Thymus (tissue), 11 donors: ENCODE measurements around the gene SEC14L2. TPM values are rescaled to one million over a fixed set of nuclear protein-coding genes. Genes with fewer than 3 reads are reported as not detected.
"Not testable (repeated sequence)": the region's sequence is repeated elsewhere in the genome, so short reads cannot be mapped to it uniquely, and the experiment has no call there.

Experiments
- DNase-seq, 9 donors: peaks; one replicate each; pipeline ENCODE4 v3.0.0-alpha.2; 2013; ENCODE audit warnings: low spot score in 9 of 9, low read depth in 6 of 9, missing footprints in 1 of 9
- H3K27ac ChIP-seq, 2 donors: one replicate each; pipeline ENCODE4 v1.5.1; 2013; ENCODE audit warnings: control low read depth in 1 of 2, low read depth in 1 of 2, low read length in 1 of 2, mild to moderate bottlenecking in 1 of 2, moderate library complexity in 1 of 2
- H3K27me3 ChIP-seq, 2 donors: one replicate each; pipeline ENCODE4 v1.5.1; 2013; ENCODE audit warnings: low read length in 1 of 2; ENCODE audit not compliant: control insufficient read depth in 2 of 2, insufficient read depth in 1 of 2
- H3K36me3 ChIP-seq, 2 donors: one replicate each; pipeline ENCODE4 v1.5.1; 2013; ENCODE audit warnings: low read length in 1 of 2, mild to moderate bottlenecking in 1 of 2, moderate library complexity in 1 of 2; ENCODE audit not compliant: control insufficient read depth in 2 of 2, insufficient read depth in 2 of 2
- H3K4me1 ChIP-seq, 2 donors: one replicate each; pipeline ENCODE4 v1.5.1; 2013; ENCODE audit warnings: low read length in 2 of 2; ENCODE audit not compliant: control insufficient read depth in 2 of 2, insufficient read depth in 2 of 2
- H3K4me3 ChIP-seq, 2 donors: one replicate each; pipeline ENCODE4 v1.5.1; 2013; ENCODE audit warnings: low read length in 2 of 2, control low read depth in 1 of 2, mild to moderate bottlenecking in 1 of 2
- H3K9me3 ChIP-seq, 2 donors: one replicate each; pipeline ENCODE4 v1.5.1; 2013; ENCODE audit warnings: low read length in 1 of 2, mild to moderate bottlenecking in 1 of 2; ENCODE audit not compliant: control insufficient read depth in 2 of 2, insufficient read depth in 1 of 2
- whole genome bisulfite sequencing: extraction: QIAGEN DNeasy Blood & Tissue Kit; methylation state at CpG from one replicate; pipeline ENCODE4 v1.1.7; 2013; 5-methylcytosine and 5-hydroxymethylcytosine counted together
- polyA plus RNA-seq: library from polyadenylated mRNA; stranded (reverse); fragments of 200-250 nt; gene quantifications from one replicate; pipeline ENCODE4 v1.2.3, GENCODE V29; 2013
- total RNA-seq: library from RNA; stranded (reverse); fragments of 120-200 nt; gene quantifications from one replicate; pipeline ENCODE4 v1.2.4, GENCODE V29; 2013
- donor health status: healthy.

SEC14L2 gene
- total and polyA plus RNA-seq, 2 donors: 6.2 to 7.2 TPM

- DNase-seq: no peak
Measured at GRCh38 chr22:30452861-30453260, 56.0 kb downstream of the SEC14L2 start.

GRCh38 chr22:30453731-30454510 lies 57.1 kb downstream of the SEC14L2 start:
- no peaks in the 10 kb centered on the region for H3K36me3 ChIP-seq
- H3K4me3 ChIP-seq: no peak overlapping the region
- no peaks in the 10 kb centered on the region for H3K4me1 ChIP-seq
- H3K27ac ChIP-seq: no peak overlapping the region
- H3K9me3 ChIP-seq: peaks cover 0 to 4% of the 10 kb centered on the region in 2 donors
- 74% methylated on average over 6 of the region's 6 CpGs for WGBS
- peak in 3 of 9 donors; percentile 22 to 49 (median 27) for DNase-seq
- H3K27me3 ChIP-seq: peaks cover 0 to 2% of the 10 kb centered on the region in 2 donors

More at GRCh38 chr22:30452861-30453260, 56.0 kb downstream of the SEC14L2 start:
- Histone ChIP-seq H3K27me3 (peaks cover 0 to 4% of the 10 kb centered on the region in 2 donors), H3K36me3 (no peaks in the 10 kb centered on the region), H3K4me1 (no peaks in the 10 kb centered on the region), H3K27ac (no peak overlapping the region), H3K4me3 (no peak overlapping the region), H3K9me3 (peaks cover 0 to 4% of the 10 kb centered on the region in 2 donors)
- 90% methylated on average over 6 of the region's 6 CpGs for WGBS

GRCh38 chr22:30455075-30455840 lies 58.4 kb downstream of the SEC14L2 start:
- DNase-seq: peak in 1 of 9 donors; percentile 24
- Histone ChIP-seq H3K4me3 (no peak overlapping the region), H3K4me1 (no peaks in the 10 kb centered on the region), H3K9me3 (peaks cover 0 to 4% of the 10 kb centered on the region in 2 donors), H3K27me3 (peaks cover 0 to 2% of the 10 kb centered on the region in 2 donors), H3K36me3 (no peaks in the 10 kb centered on the region), H3K27ac (no peak overlapping the region)
- 89% methylated on average over 8 of the region's 8 CpGs for WGBS

GRCh38 chr22:30457981-30458380 lies 61.2 kb downstream of the SEC14L2 start:
- no peak for DNase-seq
- Histone ChIP-seq H3K4me1 (no peaks in the 10 kb centered on the region), H3K9me3 (peaks cover 0 to 4% of the 10 kb centered on the region in 2 donors), H3K27me3 (no peaks in the 10 kb centered on the region), H3K4me3 (no peak overlapping the region), H3K27ac (no peak overlapping the region), H3K36me3 (no peaks in the 10 kb centered on the region)
- WGBS: 86% methylated on average over 8 of the region's 8 CpGs

GRCh38 chr22:30459181-30460052 lies 62.6 kb downstream of the SEC14L2 start:
- H3K4me3 ChIP-seq: no peak overlapping the region
- peak in 4 of 9 donors; percentile 26 to 59 (median 42) for DNase-seq
- H3K36me3 ChIP-seq: no peaks in the 10 kb centered on the region
- WGBS: 80% methylated on average over 4 of the region's 4 CpGs
- H3K9me3 ChIP-seq: peaks cover 0 to 4% of the 10 kb centered on the region in 2 donors
- no peaks in the 10 kb centered on the region for H3K27me3 ChIP-seq
- no peaks in the 10 kb centered on the region for H3K4me1 ChIP-seq
- no peak overlapping the region for H3K27ac ChIP-seq

- Histone ChIP-seq H3K4me1 (no peaks in the 10 kb centered on the region), H3K36me3 (no peaks in the 10 kb centered on the region), H3K27ac (no peak overlapping the region), H3K9me3 (peaks cover 0 to 4% of the 10 kb centered on the region in 2 donors), H3K4me3 (no peak overlapping the region), H3K27me3 (peaks cover 0 to 2% of the 10 kb centered on the region in 2 donors)
- DNase-seq: no peak
- WGBS: 71% methylated on average over 4 of the region's 4 CpGs
Measured at GRCh38 chr22:30460147-30460546, 63.3 kb downstream of the SEC14L2 start.

GRCh38 chr22:30460555-30460954 lies 63.7 kb downstream of the SEC14L2 start:
- not testable (repeated sequence) for H3K27me3 ChIP-seq, H3K9me3 ChIP-seq, H3K36me3 ChIP-seq, H3K4me3 ChIP-seq, DNase-seq, H3K27ac ChIP-seq, H3K4me1 ChIP-seq
- WGBS: 95% methylated on average over 6 of the region's 6 CpGs

GRCh38 chr22:30469165-30469564 lies 72.3 kb downstream of the SEC14L2 start:
- no peak overlapping the region for H3K4me3 ChIP-seq
- 47% methylated on average over 2 of the region's 2 CpGs for WGBS

More at GRCh38 chr22:30469165-30469564, 72.3 kb downstream of the SEC14L2 start:
- Histone ChIP-seq H3K27ac (no peak overlapping the region), H3K27me3 (peaks cover 0 to 23% of the 10 kb centered on the region in 2 donors), H3K4me1 (no peaks in the 10 kb centered on the region), H3K36me3 (no peaks in the 10 kb centered on the region), H3K9me3 (no peaks in the 10 kb centered on the region)
- DNase-seq: no peak
